SK-N-SH (cell line): ENCODE data around the gene DIS3L2. TPM values are rescaled to one million over a fixed set of nuclear protein-coding genes. Genes with fewer than 3 reads are reported as not detected.
"Not testable (repeated sequence)": the region's sequence is repeated elsewhere in the genome, so short reads cannot be mapped to it uniquely, and the experiment has no call there.

ENCODE experiments used
- CTCF ChIA-PET: fragments of 300-600, 350-600 bp; formaldehyde crosslinking; extraction: SDS; loops from one replicate; lab custom pipeline; 2021; lab: Yijun Ruan, JAX
- POLR2A ChIA-PET: fragments of 350-600 bp; sonication (Branson Sonifier 250); formaldehyde crosslinking; extraction: SDS; loops from one replicate; lab custom pipeline; 2020; ENCODE audit warnings: antibody characterized with exemption, inconsistent platforms; lab: Yijun Ruan, JAX
- DNase-seq: peaks from one replicate; pipeline ENCODE4 v3.0.0; 2012
- H2AFZ ChIP-seq: fragments of 200-600 bp; sonication (generic); 2 replicates; pipeline ENCODE4 v1.8.1; 2016; ENCODE audit warnings: antibody characterized with exemption, mild to moderate bottlenecking, low read depth
- H3F3A ChIP-seq: fragments of 200-600 bp; sonication (generic); replicated peaks from 2 replicates; pipeline ENCODE3; 2016; ENCODE audit warnings: antibody characterized with exemption, mild to moderate bottlenecking; ENCODE audit not compliant: insufficient read depth
- H3K27ac ChIP-seq, 2 experiments: fragments of 200-500 bp in 1 of 2; fragments of 200-600 bp in 1 of 2; sonication (Bioruptor generic) in 1 of 2; sonication (generic), shearing (Covaris generic) in 1 of 2; 2 replicates each; pipeline versions ENCODE4 v1.5.1 to v1.6.1; 2014 to 2016; ENCODE audit warnings: low read depth in 2 of 2, inconsistent platforms in 1 of 2, low read length in 1 of 2, mild to moderate bottlenecking in 1 of 2, mixed read lengths in 1 of 2
- H3K27me3 ChIP-seq: fragments of 200-600 bp; sonication (generic), shearing (Covaris generic); 2 replicates; pipeline ENCODE4 v1.6.1; 2016; ENCODE audit warnings: mixed run types; ENCODE audit not compliant: insufficient read depth
- H3K36me3 ChIP-seq, 2 experiments: fragments of 200-500 bp in 1 of 2; fragments of 200-600 bp in 1 of 2; sonication (Bioruptor generic) in 1 of 2; sonication (generic) in 1 of 2; replicated peaks in 1 of 2; 2 replicates each; pipeline versions ENCODE3 to v1.5.1; 2014 to 2016; ENCODE audit warnings: low read length in 1 of 2, mild to moderate bottlenecking in 1 of 2; ENCODE audit not compliant: insufficient read depth in 2 of 2, control insufficient read depth in 1 of 2
- H3K4me1 ChIP-seq, 2 experiments: fragments of 200-500 bp in 1 of 2; fragments of 200-600 bp in 1 of 2; sonication (Bioruptor generic) in 1 of 2; sonication (generic), shearing (Covaris generic) in 1 of 2; 2 replicates each; pipeline versions ENCODE4 v1.5.1 to v1.6.1; 2014 to 2016; ENCODE audit warnings: low read depth in 1 of 2, low read length in 1 of 2, mixed run types in 1 of 2; ENCODE audit not compliant: insufficient read depth in 2 of 2, control insufficient read depth in 1 of 2
- H3K4me2 ChIP-seq: fragments of 200-600 bp; sonication (generic), shearing (Covaris generic); 2 replicates; pipeline ENCODE4 v1.6.1; 2017; ENCODE audit warnings: mixed run types
- H3K4me3 ChIP-seq, 2 experiments: fragments of 200-500 bp in 1 of 2; fragments of 200-600 bp in 1 of 2; sonication (Bioruptor generic) in 1 of 2; sonication (generic), shearing (Covaris generic) in 1 of 2; 2 replicates each; pipeline versions ENCODE4 v1.5.1 to v1.8.1; 2014 to 2016; ENCODE audit warnings: low read depth in 2 of 2, inconsistent platforms in 1 of 2, low read length in 1 of 2, mild to moderate bottlenecking in 1 of 2, mixed read lengths in 1 of 2, moderate library complexity in 1 of 2
- H3K79me2 ChIP-seq: fragments of 200-600 bp; sonication (generic); 2 replicates; pipeline ENCODE4 v1.8.1; 2017; ENCODE audit warnings: mild to moderate bottlenecking; ENCODE audit not compliant: insufficient read depth
- H3K9ac ChIP-seq: fragments of 200-600 bp; sonication (generic); 2 replicates; pipeline ENCODE4 v1.6.1; 2017; ENCODE audit warnings: mixed run types
- H3K9me2 ChIP-seq: fragments of 200-600 bp; sonication (generic); 2 replicates; pipeline ENCODE4 v1.6.1; 2017; ENCODE audit warnings: mixed run types
- H3K9me3 ChIP-seq: fragments of 200-600 bp; sonication (generic); 2 replicates; pipeline ENCODE4 v1.6.1; 2017; ENCODE audit warnings: mixed run types, mild to moderate bottlenecking, moderate library complexity
- H4K20me1 ChIP-seq: fragments of 200-600 bp; sonication (generic); 2 replicates; pipeline ENCODE4 v1.6.1; 2017; ENCODE audit warnings: mild to moderate bottlenecking, mixed run types; ENCODE audit not compliant: insufficient read depth
- CTCF ChIP-seq: fragments of 200-600 bp; sonication (generic); IDR thresholded peaks from 2 replicates; pipeline ENCODE4 v1.6.1; 2017; ENCODE audit warnings: antibody characterized with exemption, mild to moderate bottlenecking, moderate library complexity
- JUND ChIP-seq: IDR thresholded peaks from 2 replicates; pipeline ENCODE4 v1.4.0; 2012
- MAX ChIP-seq: IDR thresholded peaks from 2 replicates; pipeline ENCODE4 v1.4.0; 2012; ENCODE audit warnings: low read depth
- MEF2A ChIP-seq: IDR thresholded peaks from 2 replicates; pipeline ENCODE4 v1.4.0; 2012; ENCODE audit warnings: low read depth, borderline replicate concordance
- TEAD4 ChIP-seq: IDR thresholded peaks from 2 replicates; pipeline ENCODE4 v1.4.0; 2012; ENCODE audit warnings: mild to moderate bottlenecking, borderline replicate concordance; ENCODE audit not compliant: insufficient read depth
- WGBS: methylation state at CpG from one replicate; pipeline ENCODE4 v1.1.6; 2017; ENCODE audit warnings: low lambda C conversion rate; 5-methylcytosine and 5-hydroxymethylcytosine counted together
- polyA plus RNA-seq, 3 experiments: library from polyadenylated mRNA; depleted of rRNA; stranded (reverse); fragments of >200 nt; gene quantifications; 2 replicates each; pipeline ENCODE4 v1.2.3, GENCODE V29; 2012

DIS3L2 gene
- polyA plus RNA-seq, 1 of the 3 experiments (the other 2 are of a cell fraction), result 17.9 TPM

- Histone ChIP-seq H3K27me3 (no peaks in the 10 kb centered on the region), H3K4me3 (no peak overlapping the region), H3K36me3 (peaks cover 39 to 49% of the 10 kb centered on the region in 2 experiments), H3F3A (no peaks in the 10 kb centered on the region), H3K27ac (no peak overlapping the region), H3K4me1 (no peaks in the 10 kb centered on the region), H3K9me2 (no peaks in the 10 kb centered on the region), H3K9me3 (no peaks in the 10 kb centered on the region), H2AFZ (no peak overlapping the region), H3K4me2 (no peak overlapping the region), H3K9ac (no peak overlapping the region), H4K20me1 (no peaks in the 10 kb centered on the region), H3K79me2 (peaks cover 16% of the 10 kb centered on the region; the same call in 1 of the 2 replicates)
- no peak for TF ChIP-seq TEAD4
- no peak for TF ChIP-seq MEF2A
- no peak for TF ChIP-seq JUND
- ChIA-PET POLR2A (no interaction called here), CTCF (no interaction called here)
- DNase-seq, result no peak
- WGBS, result 88% methylated on average over 4 of the region's 4 CpGs
These were observed 67.8 kb downstream of the DIS3L2 start for GRCh38 chr2:232029346-232029745.

GRCh38 chr2:232030229-232030628, 68.7 kb downstream of the DIS3L2 start:
- no peak overlapping the region for H2AFZ ChIP-seq
- H3K27me3 ChIP-seq, result no peaks in the 10 kb centered on the region
- peaks cover 31 to 49% of the 10 kb centered on the region in 2 experiments for H3K36me3 ChIP-seq
- no peak overlapping the region for H3K4me3 ChIP-seq
- H3K9me2 ChIP-seq, result no peaks in the 10 kb centered on the region
- WGBS, result 93% methylated on average over 2 of the region's 2 CpGs
- no peaks in the 10 kb centered on the region for H3K9me3 ChIP-seq
- peaks cover 16% of the 10 kb centered on the region; the same call in 1 of the 2 replicates for H3K79me2 ChIP-seq
- no peak overlapping the region for H3K9ac ChIP-seq
- ChIA-PET POLR2A (no interaction called here), CTCF (no interaction called here)
- H3K27ac ChIP-seq, result no peak overlapping the region
- no peak for DNase-seq
- no peaks in the 10 kb centered on the region for H4K20me1 ChIP-seq
- TF ChIP-seq CTCF (peak; percentile 32; the same call in 1 of the 2 replicates), MAX (no peak)
- H3K4me1 ChIP-seq, result no peaks in the 10 kb centered on the region
- H3K4me2 ChIP-seq, result no peak overlapping the region
- no peaks in the 10 kb centered on the region for H3F3A ChIP-seq

GRCh38 chr2:232035292-232035691, 73.8 kb downstream of the DIS3L2 start:
- CTCF ChIA-PET, result not testable (repeated sequence)
- 89% methylated on average over 2 of the region's 2 CpGs for WGBS

GRCh38 chr2:232036876-232037275, 75.4 kb downstream of the DIS3L2 start:
- POLR2A ChIA-PET, H3K9me3 ChIP-seq, CTCF ChIA-PET, H3K27me3 ChIP-seq, H3K27ac ChIP-seq, H3K9ac ChIP-seq, H3F3A ChIP-seq, H3K4me2 ChIP-seq, H3K4me1 ChIP-seq, DNase-seq, H4K20me1 ChIP-seq, H3K4me3 ChIP-seq, H2AFZ ChIP-seq, H3K9me2 ChIP-seq: not testable (repeated sequence)
- H3K36me3 ChIP-seq, result peaks cover 6 to 29% of the 10 kb centered on the region in 2 experiments
- H3K79me2 ChIP-seq, result peaks cover 24% of the 10 kb centered on the region; the same call in 1 of the 2 replicates
- WGBS, result 93% methylated on average over 4 of the region's 4 CpGs

More at GRCh38 chr2:232035292-232035691, 73.8 kb downstream of the DIS3L2 start:
- DNase-seq, H3K4me3 ChIP-seq, H3K9me2 ChIP-seq, H3K4me2 ChIP-seq, H3F3A ChIP-seq, H3K27ac ChIP-seq, H2AFZ ChIP-seq, H3K4me1 ChIP-seq, H3K27me3 ChIP-seq, H3K9ac ChIP-seq, POLR2A ChIA-PET, H3K9me3 ChIP-seq, H4K20me1 ChIP-seq: not testable (repeated sequence)
- Histone ChIP-seq H3K79me2 (peaks cover 29% of the 10 kb centered on the region; the same call in 1 of the 2 replicates), H3K36me3 (peaks cover 7 to 40% of the 10 kb centered on the region in 2 experiments)
